ENCODE results near the gene M1AP.

M1AP gene

GRCh38 chr2:74689671-74690070, 41.5 kb upstream of the M1AP start:
- Histone ChIP-seq H3K36me3 (ENCODE audit: insufficient read depth, low read length) (no peaks in the 10 kb centered on the region), H3K27ac (no peak overlapping the region), H3K4me3 (no peak overlapping the region), H3K9me3 (ENCODE audit: low read depth, low read length) (no peaks in the 10 kb centered on the region), H3K9ac (ENCODE audit: insufficient read length) (no peak overlapping the region)
- no peak for DNase-seq (ENCODE audit: low read depth, low spot score)
- TF ChIP-seq POLR2AphosphoS5 (IDR thresholded peaks at IDR 0.05; ENCODE audit: borderline replicate concordance, low read depth, low read length) (no peak), EZH2 (IDR thresholded peaks at IDR 0.05) (no peak), FOXP2 (optimal IDR thresholded peaks at IDR 0.05; ENCODE audit: control extremely low read depth, extremely low read length, insufficient read depth) (no peak)

- H3K4me3 ChIP-seq: no peak overlapping the region
- no peaks in the 10 kb centered on the region for H3K9me3 ChIP-seq (ENCODE audit: low read depth, low read length)
- no peak overlapping the region for H3K27ac ChIP-seq
- DNase-seq (ENCODE audit: low read depth, low spot score): no peak
- no peaks in the 10 kb centered on the region for H3K36me3 ChIP-seq (ENCODE audit: insufficient read depth, low read length)
- H3K9ac ChIP-seq (ENCODE audit: insufficient read length): no peak overlapping the region
- no peak for TF ChIP-seq POLR2AphosphoS5 (IDR thresholded peaks at IDR 0.05; ENCODE audit: borderline replicate concordance, low read depth, low read length)
- no peak for TF ChIP-seq FOXP2 (optimal IDR thresholded peaks at IDR 0.05; ENCODE audit: control extremely low read depth, extremely low read length, insufficient read depth)
- no peak for TF ChIP-seq EZH2 (IDR thresholded peaks at IDR 0.05)
These were observed 40.8 kb upstream of the M1AP start for GRCh38 chr2:74688881-74689280.

DNA sequence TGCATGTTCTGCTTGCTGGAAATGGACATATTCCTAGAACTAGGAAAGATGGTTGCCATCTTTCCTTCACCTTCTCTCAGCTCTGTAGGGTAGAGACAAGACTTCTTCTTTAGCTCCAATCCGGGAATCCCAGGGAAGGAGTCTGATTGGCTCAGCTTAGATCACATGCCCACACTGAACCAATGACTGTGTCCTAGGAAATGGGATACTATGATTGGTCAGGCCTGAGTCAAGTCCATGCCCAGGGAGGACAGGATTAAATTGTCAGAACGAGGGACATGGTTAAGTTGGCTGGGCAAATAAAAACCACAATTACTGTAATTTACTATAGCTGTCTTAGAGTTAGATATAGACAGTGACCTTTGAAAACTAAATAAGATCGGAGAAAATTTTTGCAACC, 37.3 kb upstream of the M1AP start:
- DNase-seq (ENCODE audit: low read depth, low spot score): no peak
- H3K36me3 ChIP-seq (ENCODE audit: insufficient read depth, low read length): no peaks in the 10 kb centered on the region

GRCh38 chr2:74682501-74682900, 34.4 kb upstream of the M1AP start:
- no peak overlapping the region for H3K27ac ChIP-seq
- H3K4me3 ChIP-seq: no peak overlapping the region
- no peaks in the 10 kb centered on the region for H3K9me3 ChIP-seq (ENCODE audit: low read depth, low read length)
- no peaks in the 10 kb centered on the region for H3K36me3 ChIP-seq (ENCODE audit: insufficient read depth, low read length)
- no peak for DNase-seq (ENCODE audit: low read depth, low spot score)
- TF ChIP-seq EZH2 (IDR thresholded peaks at IDR 0.05) (no peak), POLR2AphosphoS5 (IDR thresholded peaks at IDR 0.05; ENCODE audit: borderline replicate concordance, low read depth, low read length) (no peak), FOXP2 (optimal IDR thresholded peaks at IDR 0.05; ENCODE audit: control extremely low read depth, extremely low read length, insufficient read depth) (no peak)
- H3K9ac ChIP-seq (ENCODE audit: insufficient read length): no peak overlapping the region

More for the DNA sequence above, 37.3 kb upstream of the M1AP start:
- no peaks in the 10 kb centered on the region for H3K9me3 ChIP-seq (ENCODE audit: low read depth, low read length)
- H3K27ac ChIP-seq: no peak overlapping the region
- no peak for TF ChIP-seq FOXP2 (optimal IDR thresholded peaks at IDR 0.05; ENCODE audit: control extremely low read depth, extremely low read length, insufficient read depth)
- TF ChIP-seq POLR2AphosphoS5 (IDR thresholded peaks at IDR 0.05; ENCODE audit: borderline replicate concordance, low read depth, low read length): no peak
- no peak for TF ChIP-seq EZH2 (IDR thresholded peaks at IDR 0.05)
- H3K9ac ChIP-seq (ENCODE audit: insufficient read length): no peak overlapping the region
- no peak overlapping the region for H3K4me3 ChIP-seq

DNA sequence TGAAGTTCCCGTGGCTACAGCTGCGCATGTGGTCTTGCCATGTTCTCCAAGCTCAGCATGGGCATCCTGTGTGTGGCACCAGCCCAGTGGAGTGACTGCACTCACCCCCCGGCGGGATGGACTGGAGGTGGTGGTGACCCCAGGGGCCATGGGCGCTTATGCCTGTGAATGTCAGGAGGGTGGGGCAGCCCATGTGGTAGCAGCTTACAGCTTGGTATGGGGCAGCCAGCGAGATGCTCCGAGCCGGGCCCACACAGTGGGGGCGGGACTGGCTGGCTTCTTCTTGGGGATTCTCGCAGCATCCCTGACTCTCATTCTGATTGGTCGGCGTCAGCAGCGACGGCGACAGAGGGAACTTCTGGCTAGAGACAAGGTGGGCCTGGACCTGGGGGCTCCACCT, 31.5 kb upstream of the M1AP start:
- Histone ChIP-seq H3K27ac (no peak overlapping the region), H3K9me3 (ENCODE audit: low read depth, low read length) (no peaks in the 10 kb centered on the region), H3K4me3 (no peak overlapping the region), H3K36me3 (ENCODE audit: insufficient read depth, low read length) (no peaks in the 10 kb centered on the region), H3K9ac (ENCODE audit: insufficient read length) (no peak overlapping the region)
- no peak for TF ChIP-seq POLR2AphosphoS5 (IDR thresholded peaks at IDR 0.05; ENCODE audit: borderline replicate concordance, low read depth, low read length)
- no peak for TF ChIP-seq FOXP2 (optimal IDR thresholded peaks at IDR 0.05; ENCODE audit: control extremely low read depth, extremely low read length, insufficient read depth)
- TF ChIP-seq EZH2 (IDR thresholded peaks at IDR 0.05): no peak
- no peak for DNase-seq (ENCODE audit: low read depth, low spot score)

GRCh38 chr2:74676331-74676730, 28.2 kb upstream of the M1AP start:
- DNase-seq (ENCODE audit: low read depth, low spot score): no peak
- no peak overlapping the region for H3K9ac ChIP-seq (ENCODE audit: insufficient read length)
- H3K4me3 ChIP-seq: no peak overlapping the region
- no peak for TF ChIP-seq FOXP2 (optimal IDR thresholded peaks at IDR 0.05; ENCODE audit: control extremely low read depth, extremely low read length, insufficient read depth)
- TF ChIP-seq POLR2AphosphoS5 (IDR thresholded peaks at IDR 0.05; ENCODE audit: borderline replicate concordance, low read depth, low read length): no peak
- no peak for TF ChIP-seq EZH2 (IDR thresholded peaks at IDR 0.05)
- no peaks in the 10 kb centered on the region for H3K36me3 ChIP-seq (ENCODE audit: insufficient read depth, low read length)
- no peaks in the 10 kb centered on the region for H3K9me3 ChIP-seq (ENCODE audit: low read depth, low read length)
- no peak overlapping the region for H3K27ac ChIP-seq

GRCh38 chr2:74675090-74675489, 27.0 kb upstream of the M1AP start:
- Histone ChIP-seq H3K9me3 (ENCODE audit: low read depth, low read length) (no peaks in the 10 kb centered on the region), H3K9ac (ENCODE audit: insufficient read length) (no peak overlapping the region), H3K4me3 (no peak overlapping the region), H3K27ac (no peak overlapping the region), H3K36me3 (ENCODE audit: insufficient read depth, low read length) (no peaks in the 10 kb centered on the region)
- no peak for DNase-seq (ENCODE audit: low read depth, low spot score)
- TF ChIP-seq POLR2AphosphoS5 (IDR thresholded peaks at IDR 0.05; ENCODE audit: borderline replicate concordance, low read depth, low read length): no peak
- TF ChIP-seq FOXP2 (optimal IDR thresholded peaks at IDR 0.05; ENCODE audit: control extremely low read depth, extremely low read length, insufficient read depth): no peak
- no peak for TF ChIP-seq EZH2 (IDR thresholded peaks at IDR 0.05)

DNA sequence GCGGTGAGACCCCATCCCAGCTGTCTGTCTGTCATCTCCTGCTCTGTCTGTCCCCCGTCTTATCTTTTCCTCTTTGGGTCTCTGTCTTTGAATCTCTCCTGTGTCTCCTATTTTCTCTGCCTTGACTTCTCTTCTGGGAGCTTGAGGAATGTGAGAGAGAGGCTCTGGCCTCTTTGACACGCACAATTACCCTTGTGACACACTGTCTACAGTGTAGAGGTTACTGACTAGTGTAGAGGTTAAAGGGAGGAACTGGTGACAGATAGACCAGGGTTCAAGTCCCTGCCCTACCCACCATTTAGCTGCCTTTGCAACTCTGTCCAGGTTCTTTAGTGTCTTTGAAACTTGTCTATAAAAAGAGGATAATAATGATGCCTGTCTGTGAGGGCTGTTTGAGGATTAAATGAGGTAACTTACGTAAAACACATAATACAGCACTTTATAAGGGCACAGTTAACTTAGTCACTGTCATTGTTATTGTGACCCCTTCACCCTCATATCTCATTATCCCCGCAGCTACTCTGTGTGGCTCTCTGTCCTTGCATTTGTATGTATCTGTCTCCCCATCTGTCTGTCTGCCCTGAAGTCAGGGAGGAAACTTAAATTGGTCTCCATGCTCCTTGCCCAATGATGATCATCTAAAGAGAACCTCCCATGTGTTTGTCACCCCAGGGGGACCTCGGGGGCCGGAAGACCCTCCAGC, 25.8 kb upstream of the M1AP start:
- Histone ChIP-seq H3K36me3 (ENCODE audit: insufficient read depth, low read length) (no peaks in the 10 kb centered on the region), H3K27ac (no peak overlapping the region), H3K9ac (ENCODE audit: insufficient read length) (no peak overlapping the region), H3K9me3 (ENCODE audit: low read depth, low read length) (no peaks in the 10 kb centered on the region), H3K4me3 (no peak overlapping the region)
- TF ChIP-seq POLR2AphosphoS5 (IDR thresholded peaks at IDR 0.05; ENCODE audit: borderline replicate concordance, low read depth, low read length) (no peak), FOXP2 (optimal IDR thresholded peaks at IDR 0.05; ENCODE audit: control extremely low read depth, extremely low read length, insufficient read depth) (no peak), EZH2 (IDR thresholded peaks at IDR 0.05) (no peak)
- DNase-seq (ENCODE audit: low read depth, low spot score): no peak

- DNase-seq (ENCODE audit: low read depth, low spot score): no peak
- no peak overlapping the region for H3K4me3 ChIP-seq
- H3K9me3 ChIP-seq (ENCODE audit: low read depth, low read length): no peaks in the 10 kb centered on the region
- H3K9ac ChIP-seq (ENCODE audit: insufficient read length): no peak overlapping the region
- no peak for TF ChIP-seq POLR2AphosphoS5 (IDR thresholded peaks at IDR 0.05; ENCODE audit: borderline replicate concordance, low read depth, low read length)
- TF ChIP-seq EZH2 (IDR thresholded peaks at IDR 0.05): no peak
- no peak for TF ChIP-seq FOXP2 (optimal IDR thresholded peaks at IDR 0.05; ENCODE audit: control extremely low read depth, extremely low read length, insufficient read depth)
- H3K36me3 ChIP-seq (ENCODE audit: insufficient read depth, low read length): no peaks in the 10 kb centered on the region
- no peak overlapping the region for H3K27ac ChIP-seq
These were observed 23.3 kb upstream of the M1AP start for GRCh38 chr2:74671479-74671878.
